Peyer's patch (tissue), 4 donors: ENCODE measurements around the gene TLL1. TPM values are rescaled to one million over a fixed set of nuclear protein-coding genes. Genes with fewer than 3 reads are reported as not detected.

Source experiments
- DNase-seq, 3 donors: peaks; one replicate each; pipeline ENCODE4 v3.0.0-alpha.2; 2017 to 2019
- H3K27ac ChIP-seq, 4 donors: fragments of 200-600 bp; sonication (generic); one replicate each; pipeline ENCODE4 v1.5.1; 2016 to 2019
- H3K27me3 ChIP-seq, 2 donors: fragments of 200-600 bp; sonication (generic); one replicate each; pipeline ENCODE4 v1.5.1; 2019
- H3K36me3 ChIP-seq, 3 donors: fragments of 200-600 bp; sonication (generic); one replicate each; pipeline ENCODE4 v1.5.1; 2016 to 2019
- H3K4me1 ChIP-seq, 4 donors: fragments of 200-600 bp; sonication (generic); one replicate each; pipeline ENCODE4 v1.5.1; 2016 to 2019
- H3K4me3 ChIP-seq, 4 donors: fragments of 200-600 bp; sonication (generic); 1 replicate in 3 of 4; 2 replicates in 1 of 4; pipeline ENCODE4 v1.5.1; 2016 to 2019; ENCODE audit warnings: mild to moderate bottlenecking in 1 of 4
- H3K9me3 ChIP-seq, 4 donors: fragments of 200-600 bp; sonication (generic); one replicate each; pipeline ENCODE4 v1.5.1; 2016 to 2019; ENCODE audit warnings: mild to moderate bottlenecking in 1 of 4
- CTCF ChIP-seq, 6 experiments: fragments of 450-650 bp in 4 of 6; fragments of 200-600 bp in 2 of 6; sonication (generic) in 1 of 6; IDR thresholded peaks; one replicate each; pipeline ENCODE4 v1.5.1; 2017 to 2019; ENCODE audit warnings: antibody characterized with exemption in 6 of 6, mild to moderate bottlenecking in 3 of 6, moderate library complexity in 1 of 6
- POLR2A ChIP-seq, 2 donors: fragments of 450-650 bp; IDR thresholded peaks; one replicate each; pipeline ENCODE4 v1.5.1; 2017; ENCODE audit warnings: antibody characterized with exemption in 2 of 2, mild to moderate bottlenecking in 2 of 2, moderate library complexity in 2 of 2
- total RNA-seq, 4 donors: library from RNA; depleted of rRNA; stranded (reverse); fragments of >200 nt; gene quantifications; one replicate each; pipeline ENCODE4 v1.1.0, GENCODE V29; 2016

The TLL1 gene
- total RNA-seq, 4 donors from 2014 or later, result 1.6 to 7.4 (median 5.5) TPM

GRCh38 chr4:165879641-165880040 is 6.6 kb downstream of the TLL1 start:
- no peaks in the 10 kb centered on the region for H3K36me3 ChIP-seq
- no peak overlapping the region for H3K4me3 ChIP-seq
- no peak for DNase-seq
- TF ChIP-seq POLR2A (IDR thresholded peaks at IDR 0.05) (no peak), CTCF (IDR thresholded peaks at IDR 0.05) (no peak)
- no peak overlapping the region for H3K27ac ChIP-seq
- H3K4me1 ChIP-seq, result peaks cover 0 to 7% (median 0%) of the 10 kb centered on the region in 4 donors
- H3K27me3 ChIP-seq, result no peaks in the 10 kb centered on the region
- no peaks in the 10 kb centered on the region for H3K9me3 ChIP-seq

- no peaks in the 10 kb centered on the region for H3K36me3 ChIP-seq
- no peaks in the 10 kb centered on the region for H3K27me3 ChIP-seq
- no peak for DNase-seq
- no peak overlapping the region for H3K27ac ChIP-seq
- H3K4me3 ChIP-seq, result no peak overlapping the region
- H3K9me3 ChIP-seq, result no peaks in the 10 kb centered on the region
- TF ChIP-seq CTCF (IDR thresholded peaks at IDR 0.05) (no peak), POLR2A (IDR thresholded peaks at IDR 0.05) (no peak)
- H3K4me1 ChIP-seq, result no peaks in the 10 kb centered on the region
Observed at GRCh38 chr4:165894159-165894558, 21.1 kb downstream of the TLL1 start.

GRCh38 chr4:165905405-165906027 is 32.5 kb downstream of the TLL1 start:
- Histone ChIP-seq H3K4me3 (no peak overlapping the region), H3K4me1 (no peaks in the 10 kb centered on the region), H3K9me3 (no peaks in the 10 kb centered on the region), H3K27me3 (no peaks in the 10 kb centered on the region), H3K36me3 (no peaks in the 10 kb centered on the region), H3K27ac (no peak overlapping the region)
- TF ChIP-seq CTCF (IDR thresholded peaks at IDR 0.05) (no peak), POLR2A (IDR thresholded peaks at IDR 0.05) (no peak)
- no peak for DNase-seq

GRCh38 chr4:165906272-165906671 is 33.2 kb downstream of the TLL1 start:
- no peak overlapping the region for H3K4me3 ChIP-seq
- no peaks in the 10 kb centered on the region for H3K36me3 ChIP-seq
- H3K27me3 ChIP-seq, result no peaks in the 10 kb centered on the region
- H3K4me1 ChIP-seq, result no peaks in the 10 kb centered on the region
- no peaks in the 10 kb centered on the region for H3K9me3 ChIP-seq
- no peak for DNase-seq
- no peak overlapping the region for H3K27ac ChIP-seq
- TF ChIP-seq CTCF (IDR thresholded peaks at IDR 0.05) (no peak), POLR2A (IDR thresholded peaks at IDR 0.05) (no peak)

GRCh38 chr4:165909947-165910346 is 36.9 kb downstream of the TLL1 start:
- Histone ChIP-seq H3K36me3 (no peaks in the 10 kb centered on the region), H3K4me1 (no peaks in the 10 kb centered on the region), H3K4me3 (no peak overlapping the region), H3K9me3 (no peaks in the 10 kb centered on the region), H3K27ac (no peak overlapping the region), H3K27me3 (no peaks in the 10 kb centered on the region)
- no peak for DNase-seq
- no peak for TF ChIP-seq POLR2A (IDR thresholded peaks at IDR 0.05)
- no peak for TF ChIP-seq CTCF (IDR thresholded peaks at IDR 0.05)

GRCh38 chr4:165915215-165915614 is 42.2 kb downstream of the TLL1 start:
- Histone ChIP-seq H3K4me1 (no peaks in the 10 kb centered on the region), H3K36me3 (no peaks in the 10 kb centered on the region), H3K9me3 (no peaks in the 10 kb centered on the region), H3K27me3 (no peaks in the 10 kb centered on the region), H3K4me3 (no peak overlapping the region), H3K27ac (no peak overlapping the region)
- no peak for DNase-seq
- TF ChIP-seq CTCF (IDR thresholded peaks at IDR 0.05) (no peak), POLR2A (IDR thresholded peaks at IDR 0.05) (no peak)
